Ammon's horn (tissue), 1 donor: Measurements from ENCODE around the gene TTLL5.

Source experiments
- DNase-seq: peaks from one replicate; pipeline ENCODE4 v3.0.0-alpha.2; 2016; ENCODE audit warnings: low spot score

Gene TTLL5

GRCh38 chr14:75987201-75987970, 326.3 kb downstream of the TTLL5 start:
- DNase-seq = no peak

GRCh38 chr14:75989134-75989533, 328.1 kb downstream of the TTLL5 start:
- DNase-seq = no peak

- DNase-seq = no peak
Observed at GRCh38 chr14:75990297-75990696, 329.3 kb downstream of the TTLL5 start.

GRCh38 chr14:75991753-75992152, 330.7 kb downstream of the TTLL5 start:
- DNase-seq = peak; percentile 59

- DNase-seq = no peak
Observed at GRCh38 chr14:75993567-75994041, 332.6 kb downstream of the TTLL5 start.

- DNase-seq = no peak
Observed at GRCh38 chr14:75995372-75996041, 334.5 kb downstream of the TTLL5 start.

GRCh38 chr14:75996488-75996887, 335.4 kb downstream of the TTLL5 start:
- no peak for DNase-seq

- peak; percentile 60 for DNase-seq
Observed at GRCh38 chr14:75999511-76000190, 338.6 kb downstream of the TTLL5 start.

- no peak for DNase-seq
Observed at GRCh38 chr14:76002383-76002782, 341.3 kb downstream of the TTLL5 start.
